Measurements from ENCODE around the gene RAI14.

DNA sequence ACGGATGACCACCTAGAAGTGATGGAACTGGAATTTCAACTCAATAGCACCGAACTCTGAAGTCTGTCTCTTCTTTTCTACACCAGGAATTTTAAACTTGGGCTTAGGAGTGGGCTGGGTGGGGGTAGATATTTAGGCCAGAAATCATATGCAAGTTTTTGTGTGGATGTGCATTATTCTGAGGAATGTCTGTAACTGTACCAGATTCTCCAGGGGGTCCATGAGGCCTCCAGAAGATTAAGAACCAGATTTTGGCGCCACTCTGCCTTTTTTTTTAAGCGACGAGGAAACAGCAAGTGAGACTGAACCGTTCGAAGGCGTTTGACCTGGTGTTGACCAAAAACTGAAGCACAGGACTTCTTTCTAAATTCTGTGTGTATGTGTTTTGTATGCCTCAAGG lies 94.1 kb downstream of the RAI14 start:
- no peak for TF ChIP-seq ARNT (IDR thresholded peaks at IDR 0.05)
- TF ChIP-seq, protein P1, sequence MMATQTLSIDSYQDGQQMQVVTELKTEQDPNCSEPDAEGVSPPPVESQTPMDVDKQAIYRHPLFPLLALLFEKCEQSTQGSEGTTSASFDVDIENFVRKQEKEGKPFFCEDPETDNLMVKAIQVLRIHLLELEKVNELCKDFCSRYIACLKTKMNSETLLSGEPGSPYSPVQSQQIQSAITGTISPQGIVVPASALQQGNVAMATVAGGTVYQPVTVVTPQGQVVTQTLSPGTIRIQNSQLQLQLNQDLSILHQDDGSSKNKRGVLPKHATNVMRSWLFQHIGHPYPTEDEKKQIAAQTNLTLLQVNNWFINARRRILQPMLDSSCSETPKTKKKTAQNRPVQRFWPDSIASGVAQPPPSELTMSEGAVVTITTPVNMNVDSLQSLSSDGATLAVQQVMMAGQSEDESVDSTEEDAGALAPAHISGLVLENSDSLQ (IDR thresholded peaks at IDR 0.05) = no peak
- TF ChIP-seq SP1 (IDR thresholded peaks at IDR 0.05) = no peak

Measured in HEK293T (cell line).